K562 treated with DMSO at 1 percent for 48 hours (cell line): ENCODE data around the gene DEFB108B. TPM values are rescaled to one million over a fixed set of nuclear protein-coding genes. Genes with fewer than 3 reads are reported as not detected.

Experiments
- total RNA-seq: library from RNA; unstranded; fragments of 300-600 nt; gene quantifications from 2 replicates; pipeline ENCODE4 v1.2.3, GENCODE V29; 2022; ENCODE audit warnings: low replicate concordance; ENCODE audit errors: extremely low read depth

Gene DEFB108B, protein sequence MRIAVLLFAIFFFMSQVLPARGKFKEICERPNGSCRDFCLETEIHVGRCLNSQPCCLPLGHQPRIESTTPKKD
- total RNA-seq: not detected in 2 replicates

GRCh38 chr11:71832811-71833210 lies at the start of gene DEFB108B:
DEFB108B (plus strand) TSS chr11:71833200; CDS start chr11:71833200, 0 bp downstream.

GRCh38 chr11:71878059-71878458 lies 45.1 kb downstream of the DEFB108B start, which contains the start of gene DEFB131B:
DEFB131B (plus strand) TSS chr11:71878453; CDS start chr11:71878453, 0 bp downstream.

Other genes starting within 250 kb of the DEFB108B start
- gene DEFB131B, start 45.3 kb downstream of the DEFB108B start, total RNA-seq: not detected in 2 replicates
- gene XNDC1N, start 95.4 kb downstream of the DEFB108B start, total RNA-seq: not detected in 2 replicates
- gene RNF121, start 95.8 kb downstream of the DEFB108B start, total RNA-seq: not detected in 2 replicates
- not detected in 2 replicates for gene IL18BP, start 165.7 kb downstream of the DEFB108B start, total RNA-seq
- 172 TPM in 1 of 2 replicates, not detected in the other for gene NUMA1, start 247.3 kb downstream of the DEFB108B start, total RNA-seq
- not detected in 2 replicates for gene LRRC51, start 247.7 kb downstream of the DEFB108B start, total RNA-seq